ENCODE data around the gene LELP1.
A peak's percentile ranks its signal among the peaks of the same experiment; 100 is the strongest.
"Not testable (repeated sequence)": the region's sequence is repeated elsewhere in the genome, so short reads cannot be mapped to it uniquely, and the experiment has no call there.

LELP1 gene

GRCh38 chr1:153203130-153203529, at the start of gene LELP1:
LELP1 (plus strand) TSS chr1:153203430; CDS start chr1:153204708, 1,278 bp downstream.
- no peak for DNase-seq (ENCODE audit: low spot score)

- no peak for DNase-seq (ENCODE audit: low spot score)
These were observed 47.7 kb upstream of the LELP1 start for GRCh38 chr1:153155541-153155940.

DNA sequence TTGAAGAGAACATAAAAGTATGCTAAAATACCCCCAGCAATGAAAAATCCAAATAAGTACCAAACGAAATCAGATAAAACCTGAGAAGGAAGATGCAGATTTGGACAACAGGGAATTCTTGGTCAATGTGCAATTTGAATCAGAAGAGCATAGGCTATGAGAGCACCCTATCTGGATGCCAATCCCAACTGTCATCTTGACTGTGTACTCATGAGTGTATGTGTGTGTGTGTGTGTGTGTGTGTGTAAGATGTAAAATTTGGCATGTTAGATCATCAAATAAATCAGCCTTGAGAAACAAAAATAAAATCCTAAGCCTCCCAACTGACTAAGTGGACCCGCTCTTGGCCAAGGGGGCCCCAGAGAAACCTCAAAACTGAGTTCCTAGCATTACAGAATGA, 34.5 kb upstream of the LELP1 start:
- no peak for DNase-seq (ENCODE audit: low spot score)

DNA sequence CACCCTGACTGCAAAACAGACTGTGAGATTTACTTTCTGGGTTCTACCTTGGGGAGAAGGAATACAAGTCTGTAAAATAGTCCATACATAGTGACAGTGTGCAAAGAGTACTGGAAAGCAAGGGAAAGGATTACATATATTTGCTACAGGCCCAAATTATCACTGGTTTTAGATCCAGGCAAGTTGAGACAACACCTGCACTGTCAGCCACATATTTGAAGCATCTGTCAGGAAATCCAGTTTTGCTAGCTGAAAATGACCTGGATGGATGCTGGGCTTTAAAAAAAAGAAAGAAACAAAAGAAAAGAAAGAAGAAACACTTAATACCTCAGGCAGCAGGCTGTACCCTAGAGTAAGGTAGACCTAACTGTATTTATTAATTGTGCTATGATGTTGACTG, 28.6 kb upstream of the LELP1 start:
- no peak for DNase-seq (ENCODE audit: low spot score)

GRCh38 chr1:153178922-153179321, 24.3 kb upstream of the LELP1 start:
- no peak for DNase-seq (ENCODE audit: low spot score)

DNA sequence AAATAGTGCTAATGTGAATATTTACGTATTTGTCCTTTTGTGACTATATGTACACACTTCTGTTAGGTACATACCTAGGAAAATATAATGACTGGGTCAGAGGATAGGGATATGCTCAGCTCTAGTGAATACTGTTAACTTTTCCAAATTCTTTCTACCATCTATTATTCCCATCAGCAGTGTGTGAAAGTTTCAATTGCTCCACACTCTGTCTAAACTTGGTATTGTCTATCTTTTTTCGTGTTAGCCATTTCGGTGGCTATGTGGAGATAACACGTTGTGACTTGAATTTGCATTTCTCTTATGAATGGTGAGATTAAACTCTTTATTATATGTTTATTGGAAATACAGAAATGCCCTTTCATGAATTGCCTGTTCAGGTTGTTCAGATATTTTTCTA, 22.7 kb upstream of the LELP1 start:
- no peak for DNase-seq (ENCODE audit: low spot score)

DNA sequence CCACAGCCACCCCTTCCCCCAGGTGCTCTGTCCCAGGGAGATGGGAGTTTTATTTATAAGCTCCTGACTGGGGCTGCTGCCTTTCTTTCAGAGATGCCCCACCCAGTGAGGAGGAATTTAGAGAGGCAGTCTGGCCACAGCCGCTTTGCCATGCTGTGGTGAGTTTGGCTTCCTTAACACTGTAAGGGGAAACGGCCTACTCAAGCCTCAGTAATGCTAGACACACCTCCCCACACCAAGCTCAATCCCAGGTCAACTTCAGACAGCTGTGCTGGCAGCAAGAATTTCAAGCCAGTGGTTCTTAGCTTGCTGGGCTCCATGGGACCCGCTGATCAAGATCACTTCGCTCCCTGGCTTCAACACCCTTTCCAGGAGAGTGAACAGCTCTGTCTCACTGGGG, 14.9 kb upstream of the LELP1 start:
- not testable (repeated sequence) for DNase-seq (ENCODE audit: low spot score)

DNA sequence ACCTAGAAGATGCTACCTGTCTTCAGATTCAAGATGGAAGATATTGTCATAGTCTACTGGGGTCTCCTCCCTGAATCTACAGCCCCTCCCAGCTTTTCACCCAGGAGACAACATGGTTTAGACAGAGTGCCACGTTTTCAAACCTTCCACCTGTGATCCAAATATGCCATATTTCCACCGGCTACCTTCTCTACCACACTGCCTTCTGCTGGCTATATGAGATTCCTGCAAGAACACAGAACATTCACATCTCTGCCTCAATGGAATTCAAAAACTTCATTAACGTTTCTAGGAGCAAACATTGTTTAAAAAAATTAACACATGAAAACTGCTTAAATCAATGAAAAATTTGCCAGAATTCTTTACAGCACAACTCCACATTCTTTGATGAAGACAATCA, 12.9 kb upstream of the LELP1 start:
- no peak for DNase-seq (ENCODE audit: low spot score)

DNA sequence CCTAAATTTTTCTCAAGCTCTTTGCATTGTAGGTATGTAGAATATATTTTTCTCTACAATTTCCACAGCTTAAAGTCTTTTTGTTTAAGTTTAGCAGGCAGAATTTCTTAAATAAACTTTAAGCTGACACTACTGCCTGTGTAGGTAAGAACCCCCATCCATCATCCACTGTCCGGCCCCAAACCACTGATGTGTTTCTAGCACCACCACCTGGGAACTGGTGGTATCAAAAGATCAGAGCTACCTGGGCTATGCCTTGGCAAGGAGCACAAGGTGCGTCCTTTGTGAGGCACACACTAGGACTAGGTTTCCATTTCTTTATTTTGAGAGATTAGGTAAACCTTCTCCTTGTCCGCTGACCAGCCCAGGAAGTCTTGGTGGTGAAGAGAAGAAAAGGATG, 10.5 kb upstream of the LELP1 start:
- DNase-seq (ENCODE audit: low spot score) = no peak

DNA sequence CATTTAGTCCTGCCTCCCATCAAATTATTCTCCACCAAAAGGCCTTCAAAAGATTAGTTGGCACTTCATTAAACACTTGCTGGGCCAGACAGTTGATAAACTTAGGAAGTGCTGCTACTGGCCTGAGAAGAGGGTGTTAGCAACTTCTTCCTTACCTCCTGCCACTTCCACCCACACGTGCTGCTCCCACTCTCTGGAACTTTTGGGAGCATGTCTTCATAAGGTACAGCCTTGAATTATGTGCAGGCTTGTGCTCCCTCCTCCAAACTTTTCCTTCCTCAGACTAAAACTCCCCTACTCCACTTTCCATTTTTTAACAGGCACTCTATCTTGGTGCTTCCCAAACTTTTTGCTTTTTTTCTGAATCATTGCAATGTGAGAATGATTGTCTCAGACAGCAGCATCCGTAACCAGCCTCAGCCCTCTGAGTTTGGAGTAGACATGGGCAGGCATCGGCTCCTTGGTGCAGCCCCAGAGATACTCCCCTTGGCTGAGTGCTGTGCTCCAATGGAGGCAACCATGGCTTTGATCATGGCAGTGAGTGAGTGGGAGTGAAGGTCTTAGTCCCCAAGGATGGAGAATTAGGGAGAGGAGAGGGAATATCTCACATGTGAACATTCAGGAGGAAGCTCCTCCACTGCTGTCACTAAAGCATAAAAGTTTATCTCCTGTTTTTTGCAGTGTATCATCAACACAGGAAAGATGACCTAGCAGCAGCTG, 8.7 kb upstream of the LELP1 start:
- DNase-seq (ENCODE audit: low spot score) = no peak

DNA sequence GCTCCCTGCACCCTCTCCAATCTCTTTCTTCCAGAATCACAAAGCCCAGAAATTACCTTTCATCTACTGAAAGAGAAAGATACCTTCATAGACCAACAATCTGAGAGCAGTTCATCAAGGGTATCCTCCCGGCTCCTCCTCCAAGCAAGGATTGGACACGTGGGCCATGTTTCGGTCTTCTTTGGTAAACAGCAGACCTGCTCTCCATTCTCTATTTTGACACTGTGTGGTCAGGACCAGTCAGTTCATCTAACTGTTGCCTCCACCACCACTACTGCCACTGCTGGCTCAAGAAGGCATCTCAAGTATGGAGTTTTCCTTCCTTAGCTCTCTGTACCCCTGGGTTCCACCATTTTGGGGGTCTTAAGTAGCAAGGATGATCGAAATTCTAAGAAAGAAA, 8.0 kb upstream of the LELP1 start:
- DNase-seq (ENCODE audit: low spot score) = no peak

GRCh38 chr1:153202006-153202405, 1.2 kb upstream of the LELP1 start:
- no peak for DNase-seq (ENCODE audit: low spot score)

DNA sequence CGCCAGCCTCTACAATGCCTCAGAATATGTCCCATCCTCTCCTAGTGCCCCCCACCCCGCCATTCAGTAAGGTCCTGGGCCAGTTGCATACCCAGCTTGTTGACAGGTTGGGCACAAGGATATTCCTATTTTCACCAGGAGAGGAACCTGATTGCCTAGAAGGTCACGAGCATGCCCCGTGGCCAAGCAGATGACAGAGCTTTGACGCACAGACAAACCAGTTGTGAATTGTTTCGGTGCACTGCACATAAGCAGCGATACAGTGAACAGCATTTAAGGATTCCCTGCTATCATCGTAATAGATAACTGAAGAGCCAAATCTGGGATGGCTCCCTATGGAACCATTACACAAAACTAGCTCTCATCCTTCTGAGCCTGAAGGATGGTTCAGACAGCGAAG, 3.4 kb downstream of the LELP1 start:
- DNase-seq (ENCODE audit: low spot score) = no peak

- DNase-seq (ENCODE audit: low spot score) = no peak
These were observed 7.0 kb downstream of the LELP1 start for GRCh38 chr1:153210206-153210605.

DNA sequence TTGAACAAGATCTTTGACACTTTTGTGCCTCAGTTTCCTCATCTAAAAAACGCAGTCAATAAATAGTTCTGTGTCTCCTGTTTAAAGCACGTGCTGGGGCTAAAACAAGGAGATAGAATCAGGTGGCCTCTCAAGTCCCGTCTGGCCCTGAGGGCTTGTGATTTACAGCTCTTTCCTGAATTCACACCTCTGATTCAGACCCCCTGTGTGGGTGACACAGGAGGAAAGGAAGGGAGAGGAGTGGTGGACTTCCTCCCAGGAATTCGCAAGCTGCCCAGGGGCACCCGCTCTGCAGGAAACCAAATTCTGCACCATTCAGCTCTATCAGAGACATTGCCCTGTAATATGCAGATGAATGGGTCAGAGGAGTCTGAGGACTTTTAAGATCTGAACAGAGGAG, 9.0 kb downstream of the LELP1 start:
- no peak for DNase-seq (ENCODE audit: low spot score)

DNA sequence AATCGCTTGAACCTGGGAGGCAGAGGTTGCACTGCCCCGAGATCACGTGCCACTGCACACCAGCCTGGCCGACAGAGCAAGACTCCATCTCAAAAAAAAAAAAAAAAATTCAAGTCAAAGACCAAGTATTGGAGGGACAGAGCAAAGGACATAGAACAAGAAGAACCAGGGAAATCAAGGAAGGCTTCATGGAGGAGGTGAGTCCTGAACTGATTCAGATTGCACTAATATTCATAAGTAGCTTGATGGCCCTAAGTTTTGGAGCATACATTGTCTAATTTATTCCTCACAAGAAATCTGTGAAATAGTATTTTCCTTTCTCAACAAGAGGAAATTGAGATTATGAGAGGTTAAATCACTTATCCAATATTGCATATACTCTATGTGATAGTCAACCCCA, 10.3 kb downstream of the LELP1 start:
- no peak for DNase-seq (ENCODE audit: low spot score)

DNA sequence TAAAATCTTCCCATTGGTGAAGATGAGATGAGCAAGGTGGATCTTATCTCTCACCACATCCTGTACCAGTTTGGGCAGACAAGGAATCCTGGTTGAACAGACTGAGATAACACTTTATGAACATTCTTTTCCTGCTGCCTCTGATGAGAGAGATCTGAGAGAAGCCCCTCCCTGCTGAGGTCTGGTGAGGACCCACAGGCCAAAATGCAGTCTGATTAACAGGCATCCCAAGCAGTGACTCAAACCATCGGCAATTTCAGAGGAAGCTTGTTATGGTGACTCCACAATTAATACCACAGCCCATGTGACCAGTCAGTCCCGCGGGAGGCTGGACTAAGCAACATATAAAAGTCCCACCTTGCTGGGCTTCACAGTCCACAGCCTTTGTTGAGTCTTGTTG, 14.0 kb downstream of the LELP1 start, which contains the start of gene PRR9:
PRR9 (plus strand) TSS at position 373 of the 400 bp plus-strand sequence. CDS start 561 bp downstream, outside the sequence.
- DNase-seq (ENCODE audit: low spot score) = no peak

- no peak for DNase-seq (ENCODE audit: low spot score)
These were observed 14.7 kb downstream of the LELP1 start for GRCh38 chr1:153217744-153218416.

DNA sequence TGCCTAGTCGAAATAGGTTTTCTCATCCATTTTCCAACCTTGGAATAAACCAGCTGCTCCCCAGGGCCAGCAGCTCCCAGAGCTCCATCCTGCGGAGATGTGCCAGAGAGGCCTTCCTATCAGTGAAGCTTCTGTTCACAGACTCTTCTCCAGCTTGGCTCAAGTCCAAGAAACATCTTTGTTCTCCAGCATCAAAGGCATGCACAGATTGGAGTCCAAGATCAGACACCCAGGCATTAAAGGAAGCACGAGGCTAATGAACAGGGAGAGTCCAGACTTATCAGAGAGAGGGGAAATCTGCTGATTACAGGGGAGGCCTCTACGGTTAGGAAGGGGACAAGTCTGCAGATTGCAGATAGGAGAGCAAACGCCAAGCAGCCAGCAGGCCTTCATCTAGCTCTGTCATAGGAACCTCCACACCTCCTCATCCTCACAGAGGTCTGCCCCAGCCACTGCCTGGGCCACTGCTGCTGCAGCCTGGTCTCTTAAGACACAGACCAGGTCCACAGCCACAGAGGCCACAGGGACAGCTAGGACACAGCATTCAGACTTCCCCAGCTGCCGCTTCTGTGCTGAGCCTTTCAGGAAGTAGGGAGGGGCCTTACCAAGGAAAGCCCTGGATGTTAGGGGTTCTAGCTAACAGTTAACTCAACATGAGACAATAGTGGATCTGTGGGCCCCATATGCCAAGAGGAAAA, 17.5 kb downstream of the LELP1 start:
- no peak for DNase-seq (ENCODE audit: low spot score)

DNA sequence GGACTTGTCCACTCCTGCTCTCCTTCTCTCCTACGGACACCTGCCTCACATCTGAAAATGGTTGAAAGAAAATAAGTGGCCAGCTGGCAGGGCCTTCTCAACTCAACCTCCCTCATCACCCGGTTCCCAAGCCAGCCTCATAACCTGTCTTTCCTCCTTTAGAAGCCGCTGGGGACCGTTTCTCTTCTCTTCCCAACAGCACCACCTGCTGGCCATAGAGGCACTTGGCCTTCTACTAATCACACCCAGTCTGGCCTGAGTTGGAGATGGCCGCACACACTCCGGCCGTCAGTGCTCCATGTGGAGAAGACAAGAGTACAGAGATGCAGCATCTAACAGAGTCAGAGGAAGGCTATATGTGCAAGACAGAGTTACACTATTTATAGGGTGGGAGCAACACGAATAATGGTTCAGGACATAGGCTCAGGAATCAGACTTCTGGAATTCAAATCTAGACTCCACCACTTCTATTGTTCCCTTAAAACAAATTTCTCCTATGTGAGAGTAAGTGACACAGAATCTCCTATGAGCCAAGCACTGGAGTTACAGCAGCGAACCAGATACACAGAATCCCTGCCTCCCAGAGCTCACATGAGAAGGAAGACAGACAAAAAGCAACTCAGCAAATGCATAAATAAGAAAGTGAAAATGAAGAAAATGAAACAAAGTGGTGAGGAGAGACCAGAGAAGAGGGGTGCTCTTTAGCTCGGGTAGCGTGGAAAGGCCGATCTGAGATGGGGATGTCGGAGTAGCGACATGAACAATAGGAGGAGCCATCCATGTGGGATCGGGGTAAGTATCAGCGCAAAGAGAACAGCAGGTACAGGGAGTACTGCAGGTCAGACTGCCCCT, 20.0 kb downstream of the LELP1 start:
- peak; percentile 12 for DNase-seq (ENCODE audit: low spot score)

- DNase-seq (ENCODE audit: low spot score) = no peak
These were observed 24.6 kb downstream of the LELP1 start for GRCh38 chr1:153227810-153228209.

DNA sequence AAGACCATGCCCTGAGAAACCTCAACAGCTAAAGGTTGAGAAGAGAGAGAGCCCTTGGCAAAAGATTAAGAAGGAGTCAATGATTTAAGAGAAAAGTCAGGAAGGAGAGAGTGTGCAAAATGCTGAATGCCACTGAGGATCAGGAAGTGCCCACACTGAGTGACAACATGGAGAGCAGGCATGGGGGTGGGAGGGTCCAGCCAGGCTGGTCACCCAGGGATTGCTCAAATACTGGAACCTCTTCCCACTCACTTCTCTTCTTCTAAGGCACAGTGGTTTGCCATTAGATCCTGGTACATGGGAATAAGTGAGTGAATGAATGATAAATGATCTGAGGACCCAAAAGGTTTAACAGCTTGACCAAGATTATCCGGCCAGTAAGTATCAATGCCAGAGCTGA, 25.3 kb downstream of the LELP1 start:
- no peak for DNase-seq (ENCODE audit: low spot score)

All from hepatic stellate cell (primary cell).